ENCODE data around the gene GPR173.

Gene GPR173

DNA sequence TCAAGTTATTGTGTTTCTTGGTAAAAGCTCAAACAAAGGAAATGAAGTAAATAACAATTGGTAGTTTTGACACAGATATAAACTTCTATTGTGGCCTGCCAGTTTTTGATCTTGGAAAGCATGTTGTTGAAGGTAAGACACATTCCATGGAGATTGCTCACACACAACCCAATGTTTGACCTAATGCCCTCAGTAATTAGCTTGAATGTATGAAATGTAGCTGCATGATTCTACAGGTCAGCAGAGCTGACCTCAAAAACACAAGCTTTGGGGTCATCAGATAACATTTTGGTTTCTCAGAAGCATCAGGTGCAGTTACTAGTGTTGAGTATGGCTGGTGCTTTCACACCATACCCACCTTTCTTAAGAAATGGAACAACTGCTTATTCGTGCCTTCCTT is 16.5 kb downstream of the GPR173 start:
- Histone ChIP-seq H3K27ac (ENCODE audit: low read depth, low read length) (no peak overlapping the region), H3K27me3 (ENCODE audit: control insufficient read depth, insufficient read depth, low read length) (no peaks in the 10 kb centered on the region), H3K36me3 (ENCODE audit: control insufficient read depth, insufficient read depth, low read length) (0 out of 2 replicates have a peak, but pooled peaks cover 3% of the 10 kb centered on the region), H3K9ac (ENCODE audit: low read length) (no peak overlapping the region), H3K4me3 (ENCODE audit: low read depth, low read length) (no peak overlapping the region), H3K9me3 (ENCODE audit: control insufficient read depth, insufficient read depth, low read depth, low read length) (no peaks in the 10 kb centered on the region; the same call in 1 of the 2 replicates), H3K4me1 (ENCODE audit: control insufficient read depth, insufficient read depth, low read length) (no peaks in the 10 kb centered on the region)

DNA sequence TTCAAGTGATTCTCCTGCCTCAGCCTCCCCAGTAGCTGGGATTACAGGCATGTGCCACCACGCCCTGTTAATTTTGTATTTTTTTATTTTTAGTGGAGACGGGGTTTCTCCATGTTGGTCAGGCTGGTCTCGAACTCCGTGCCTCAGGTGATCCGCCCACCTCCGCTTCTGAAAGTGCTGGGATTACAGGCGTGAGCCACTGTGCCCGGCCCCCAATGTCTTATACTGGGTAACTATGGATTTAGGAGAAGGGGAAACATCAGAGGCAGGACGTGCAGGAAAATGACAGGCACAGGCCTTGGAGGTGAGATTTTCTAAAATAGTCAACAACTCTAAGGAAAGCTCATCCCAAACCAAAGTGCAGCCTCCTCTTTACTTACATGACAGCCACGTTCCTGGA is 22.5 kb downstream of the GPR173 start:
- Histone ChIP-seq H3K36me3 (ENCODE audit: control insufficient read depth, insufficient read depth, low read length) (no peaks in the 10 kb centered on the region), H3K9me3 (ENCODE audit: control insufficient read depth, insufficient read depth, low read depth, low read length) (no peaks in the 10 kb centered on the region; the same call in 1 of the 2 replicates), H3K27ac (ENCODE audit: low read depth, low read length) (no peak overlapping the region), H3K27me3 (ENCODE audit: control insufficient read depth, insufficient read depth, low read length) (no peaks in the 10 kb centered on the region), H3K4me1 (ENCODE audit: control insufficient read depth, insufficient read depth, low read length) (peaks cover 5% of the 10 kb centered on the region; the same call in 1 of the 2 replicates), H3K9ac (ENCODE audit: low read length) (no peak overlapping the region), H3K4me3 (ENCODE audit: low read depth, low read length) (no peak overlapping the region)

DNA sequence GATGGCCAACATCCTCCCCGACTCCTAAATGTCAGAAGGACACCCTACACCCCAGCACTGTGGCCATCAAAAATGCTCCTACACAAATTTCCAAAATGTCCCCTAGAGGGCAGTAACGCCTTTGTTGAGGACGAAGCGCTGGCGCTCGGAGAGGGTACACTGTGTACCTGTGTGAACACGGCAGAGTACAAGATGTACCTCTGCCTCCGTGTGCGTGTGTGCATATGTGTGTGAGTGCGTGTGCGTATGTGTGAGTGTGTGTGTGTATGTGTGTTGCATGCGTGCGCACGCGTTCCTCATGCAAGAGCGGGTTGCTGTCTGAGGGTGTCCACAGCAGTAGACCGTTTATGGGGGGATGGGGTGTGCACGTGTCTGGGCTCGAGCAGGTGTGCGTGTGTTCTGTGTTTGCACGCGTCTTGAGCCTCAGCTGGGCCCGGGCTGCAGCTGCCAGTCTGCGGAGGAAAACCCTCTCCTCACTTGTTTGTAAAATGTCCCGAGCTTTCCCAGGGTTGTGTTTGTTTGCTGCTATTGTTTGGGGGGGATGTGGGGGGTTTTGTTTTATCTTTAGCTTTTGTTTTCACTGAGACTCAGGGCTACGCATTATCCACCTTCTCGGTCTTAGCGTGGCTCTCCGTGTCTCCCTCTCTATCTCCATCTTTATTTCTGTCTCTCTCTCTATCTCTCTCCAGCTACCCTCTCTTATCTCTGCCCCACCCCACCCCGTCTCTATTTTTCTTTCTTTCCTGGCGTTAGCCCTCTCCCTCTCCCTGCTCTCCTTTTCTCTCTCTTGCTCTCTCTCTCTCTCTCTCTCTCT is 23.2 kb downstream of the GPR173 start:
- peaks cover 3% of the 10 kb centered on the region; the same call in 1 of the 2 replicates for H3K36me3 ChIP-seq (ENCODE audit: control insufficient read depth, insufficient read depth, low read length)
- no peak overlapping the region for H3K27ac ChIP-seq (ENCODE audit: low read depth, low read length)
- H3K9me3 ChIP-seq (ENCODE audit: control insufficient read depth, insufficient read depth, low read depth, low read length): peaks cover 3% of the 10 kb centered on the region; the same call in 1 of the 2 replicates
- H3K9ac ChIP-seq (ENCODE audit: low read length): no peak overlapping the region
- H3K4me1 ChIP-seq (ENCODE audit: control insufficient read depth, insufficient read depth, low read length): peaks cover 5% of the 10 kb centered on the region; the same call in 1 of the 2 replicates
- H3K4me3 ChIP-seq (ENCODE audit: low read depth, low read length): peak overlapping the region; percentile 61
- no peaks in the 10 kb centered on the region for H3K27me3 ChIP-seq (ENCODE audit: control insufficient read depth, insufficient read depth, low read length)

DNA sequence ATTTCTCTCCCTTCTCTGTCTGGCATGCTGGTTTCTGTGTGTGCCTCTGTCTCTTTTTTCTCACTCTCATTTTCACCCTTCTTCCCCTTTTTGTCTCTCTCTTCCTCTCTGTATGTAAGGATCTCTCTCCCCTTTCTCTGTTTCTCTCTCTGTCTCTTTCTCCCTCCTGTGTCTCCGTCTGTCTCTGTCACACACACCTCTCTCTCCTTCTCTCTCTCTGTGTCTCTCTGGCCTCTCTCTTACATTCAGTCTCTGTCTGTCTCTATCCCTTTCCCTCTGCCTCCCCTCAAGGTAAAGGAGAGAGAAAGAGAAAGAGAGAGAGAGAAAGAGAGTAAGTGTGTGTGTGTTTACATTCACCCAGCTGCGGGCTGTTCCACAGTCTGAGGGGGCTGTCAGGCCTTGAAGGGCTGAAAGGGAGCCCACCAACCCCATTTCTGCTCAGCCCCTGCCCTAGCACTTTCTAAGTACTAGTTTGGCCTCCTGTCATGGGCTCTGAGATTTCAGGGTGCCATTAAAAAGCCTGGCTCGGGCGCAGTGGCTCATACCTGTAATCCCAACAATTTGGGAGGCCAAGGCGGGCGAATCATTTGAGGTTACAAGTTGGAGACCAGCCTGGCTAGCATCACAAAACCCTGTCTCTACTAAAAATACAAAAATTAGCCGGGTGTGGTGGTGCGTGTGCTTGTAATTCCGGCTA is 24.0 kb downstream of the GPR173 start:
- H3K27ac ChIP-seq (ENCODE audit: low read depth, low read length): no peak overlapping the region
- peaks cover 7% of the 10 kb centered on the region; the same call in 1 of the 2 replicates for H3K9me3 ChIP-seq (ENCODE audit: control insufficient read depth, insufficient read depth, low read depth, low read length)
- no peak overlapping the region for H3K4me3 ChIP-seq (ENCODE audit: low read depth, low read length)
- H3K27me3 ChIP-seq (ENCODE audit: control insufficient read depth, insufficient read depth, low read length): no peaks in the 10 kb centered on the region
- H3K36me3 ChIP-seq (ENCODE audit: control insufficient read depth, insufficient read depth, low read length): peaks cover 3% of the 10 kb centered on the region; the same call in 1 of the 2 replicates
- H3K4me1 ChIP-seq (ENCODE audit: control insufficient read depth, insufficient read depth, low read length): peaks cover 5% of the 10 kb centered on the region; the same call in 1 of the 2 replicates
- no peak overlapping the region for H3K9ac ChIP-seq (ENCODE audit: low read length)

DNA sequence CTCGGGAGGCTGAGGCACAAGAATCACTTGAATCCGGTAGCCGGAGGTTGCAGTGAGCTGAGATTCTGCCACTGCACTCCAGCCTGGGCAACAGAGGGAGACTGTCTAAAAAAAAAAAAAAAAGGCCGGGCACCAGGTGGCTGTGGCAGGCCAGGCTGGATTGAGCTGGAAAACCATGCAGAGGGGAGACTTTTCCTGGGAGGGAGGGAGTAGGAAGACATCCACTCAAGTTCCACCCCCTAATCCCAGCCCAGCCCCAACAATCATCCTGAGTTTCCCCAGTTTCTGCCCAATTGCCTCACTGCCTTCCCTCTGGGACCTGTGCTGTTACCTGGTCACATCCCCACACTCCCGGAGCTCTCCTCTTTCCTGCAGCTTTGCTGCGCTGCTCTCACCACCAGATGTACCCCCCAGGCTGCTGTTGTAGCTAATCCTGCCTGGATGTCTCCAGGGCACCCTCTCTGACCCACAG is 24.6 kb downstream of the GPR173 start:
- Histone ChIP-seq H3K27ac (ENCODE audit: low read depth, low read length) (no peak overlapping the region), H3K9me3 (ENCODE audit: control insufficient read depth, insufficient read depth, low read depth, low read length) (peaks cover 9% of the 10 kb centered on the region; the same call in 1 of the 2 replicates), H3K9ac (ENCODE audit: low read length) (no peak overlapping the region), H3K36me3 (ENCODE audit: control insufficient read depth, insufficient read depth, low read length) (peaks cover 3% of the 10 kb centered on the region; the same call in 1 of the 2 replicates), H3K27me3 (ENCODE audit: control insufficient read depth, insufficient read depth, low read length) (no peaks in the 10 kb centered on the region), H3K4me1 (ENCODE audit: control insufficient read depth, insufficient read depth, low read length) (peaks cover 5% of the 10 kb centered on the region; the same call in 1 of the 2 replicates), H3K4me3 (ENCODE audit: low read depth, low read length) (no peak overlapping the region)

DNA sequence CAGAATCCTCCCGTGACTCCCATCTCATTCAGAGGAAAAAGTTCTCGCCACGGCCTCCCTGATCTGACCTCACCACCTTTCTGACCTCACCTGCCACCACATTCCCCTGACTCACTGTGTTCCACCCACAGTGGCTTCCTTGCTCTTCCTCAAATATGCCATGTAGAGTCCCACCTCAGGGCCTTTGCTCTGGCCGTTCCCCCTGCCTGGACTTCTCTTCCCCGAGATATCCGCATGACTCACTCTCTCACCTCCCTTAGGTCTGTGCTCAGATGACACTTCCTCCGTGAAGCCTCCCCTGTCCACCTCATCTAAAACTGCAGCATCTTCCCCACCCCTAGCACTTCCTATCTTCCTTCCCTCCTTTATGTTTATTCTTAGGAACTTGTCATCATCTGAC is 26.4 kb downstream of the GPR173 start:
- Histone ChIP-seq H3K4me1 (ENCODE audit: control insufficient read depth, insufficient read depth, low read length) (peaks cover 5% of the 10 kb centered on the region; the same call in 1 of the 2 replicates), H3K27me3 (ENCODE audit: control insufficient read depth, insufficient read depth, low read length) (no peaks in the 10 kb centered on the region), H3K4me3 (ENCODE audit: low read depth, low read length) (no peak overlapping the region), H3K9ac (ENCODE audit: low read length) (no peak overlapping the region), H3K36me3 (ENCODE audit: control insufficient read depth, insufficient read depth, low read length) (peaks cover 3% of the 10 kb centered on the region; the same call in 1 of the 2 replicates), H3K27ac (ENCODE audit: low read depth, low read length) (no peak overlapping the region), H3K9me3 (ENCODE audit: control insufficient read depth, insufficient read depth, low read depth, low read length) (peaks cover 9% of the 10 kb centered on the region; the same call in 1 of the 2 replicates)

DNA sequence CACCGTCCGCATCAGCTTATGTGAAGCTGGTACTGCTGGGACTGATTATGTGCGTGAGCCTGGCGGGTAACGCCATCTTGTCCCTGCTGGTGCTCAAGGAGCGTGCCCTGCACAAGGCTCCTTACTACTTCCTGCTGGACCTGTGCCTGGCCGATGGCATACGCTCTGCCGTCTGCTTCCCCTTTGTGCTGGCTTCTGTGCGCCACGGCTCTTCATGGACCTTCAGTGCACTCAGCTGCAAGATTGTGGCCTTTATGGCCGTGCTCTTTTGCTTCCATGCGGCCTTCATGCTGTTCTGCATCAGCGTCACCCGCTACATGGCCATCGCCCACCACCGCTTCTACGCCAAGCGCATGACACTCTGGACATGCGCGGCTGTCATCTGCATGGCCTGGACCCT is 28.1 kb downstream of the GPR173 start:
- Histone ChIP-seq H3K36me3 (ENCODE audit: control insufficient read depth, insufficient read depth, low read length) (peaks cover 3% of the 10 kb centered on the region; the same call in 1 of the 2 replicates), H3K9me3 (ENCODE audit: control insufficient read depth, insufficient read depth, low read depth, low read length) (peaks cover 9% of the 10 kb centered on the region; the same call in 1 of the 2 replicates), H3K27ac (ENCODE audit: low read depth, low read length) (no peak overlapping the region), H3K4me3 (ENCODE audit: low read depth, low read length) (no peak overlapping the region), H3K4me1 (ENCODE audit: control insufficient read depth, insufficient read depth, low read length) (peaks cover 9% of the 10 kb centered on the region; the same call in 1 of the 2 replicates), H3K9ac (ENCODE audit: low read length) (no peak overlapping the region), H3K27me3 (ENCODE audit: control insufficient read depth, insufficient read depth, low read length) (no peaks in the 10 kb centered on the region)

DNA sequence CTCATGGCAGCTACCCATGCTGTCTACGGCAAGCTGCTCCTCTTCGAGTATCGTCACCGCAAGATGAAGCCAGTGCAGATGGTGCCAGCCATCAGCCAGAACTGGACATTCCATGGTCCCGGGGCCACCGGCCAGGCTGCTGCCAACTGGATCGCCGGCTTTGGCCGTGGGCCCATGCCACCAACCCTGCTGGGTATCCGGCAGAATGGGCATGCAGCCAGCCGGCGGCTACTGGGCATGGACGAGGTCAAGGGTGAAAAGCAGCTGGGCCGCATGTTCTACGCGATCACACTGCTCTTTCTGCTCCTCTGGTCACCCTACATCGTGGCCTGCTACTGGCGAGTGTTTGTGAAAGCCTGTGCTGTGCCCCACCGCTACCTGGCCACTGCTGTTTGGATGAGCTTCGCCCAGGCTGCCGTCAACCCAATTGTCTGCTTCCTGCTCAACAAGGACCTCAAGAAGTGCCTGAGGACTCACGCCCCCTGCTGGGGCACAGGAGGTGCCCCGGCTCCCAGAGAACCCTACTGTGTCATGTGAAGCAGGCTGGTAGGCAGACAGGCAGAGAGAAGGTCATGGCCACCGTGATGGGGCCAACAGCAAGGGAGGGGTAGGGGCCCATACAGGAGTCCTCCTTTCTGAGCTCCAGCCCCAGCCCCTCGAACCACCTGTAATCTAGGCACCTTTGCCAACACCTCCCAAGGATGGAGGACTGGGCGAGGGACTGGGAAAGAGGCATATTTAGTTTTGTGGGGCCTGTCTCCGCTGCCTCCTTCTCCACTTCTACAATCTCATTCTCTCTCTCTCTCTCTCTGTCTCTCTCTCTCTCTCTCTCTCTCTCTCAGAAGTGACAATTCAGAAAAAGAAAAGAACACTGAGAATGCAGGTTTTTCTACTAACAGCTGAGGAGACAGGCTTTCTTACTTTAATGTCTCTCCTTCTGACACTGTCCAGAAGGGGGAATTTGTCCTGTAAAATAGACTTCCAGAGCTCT is 28.9 kb downstream of the GPR173 start:
- Histone ChIP-seq H3K27ac (ENCODE audit: low read depth, low read length) (no peak overlapping the region), H3K9ac (ENCODE audit: low read length) (no peak overlapping the region), H3K4me1 (ENCODE audit: control insufficient read depth, insufficient read depth, low read length) (peaks cover 7% of the 10 kb centered on the region; the same call in 1 of the 2 replicates), H3K4me3 (ENCODE audit: low read depth, low read length) (no peak overlapping the region), H3K9me3 (ENCODE audit: control insufficient read depth, insufficient read depth, low read depth, low read length) (peaks cover 9% of the 10 kb centered on the region; the same call in 1 of the 2 replicates), H3K27me3 (ENCODE audit: control insufficient read depth, insufficient read depth, low read length) (no peaks in the 10 kb centered on the region), H3K36me3 (ENCODE audit: control insufficient read depth, insufficient read depth, low read length) (peaks cover 3% of the 10 kb centered on the region; the same call in 1 of the 2 replicates)

DNA sequence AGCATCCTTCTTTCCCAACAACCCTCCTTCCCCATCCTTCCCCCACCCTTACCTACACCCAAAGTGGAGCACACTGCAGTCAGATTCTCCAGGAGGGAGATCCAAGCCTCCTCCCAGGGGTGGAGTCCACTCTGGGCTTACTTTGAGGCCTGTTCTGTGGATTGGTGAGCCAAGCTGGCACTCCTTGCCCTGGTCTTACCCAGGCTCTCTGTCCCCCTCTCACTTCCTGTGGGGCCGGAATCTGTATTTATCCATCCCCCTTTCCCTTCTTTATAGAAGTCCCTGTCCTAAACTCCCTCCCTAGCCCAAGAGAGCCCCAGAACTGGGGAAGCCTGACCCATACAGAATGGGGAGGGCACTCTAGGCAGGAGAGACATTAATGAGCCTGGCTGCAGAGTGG is 30.4 kb downstream of the GPR173 start:
- Histone ChIP-seq H3K27me3 (ENCODE audit: control insufficient read depth, insufficient read depth, low read length) (no peaks in the 10 kb centered on the region), H3K9ac (ENCODE audit: low read length) (no peak overlapping the region)

More for the DNA sequence above, 30.4 kb downstream of the GPR173 start:
- H3K4me3 ChIP-seq (ENCODE audit: low read depth, low read length): no peak overlapping the region
- H3K27ac ChIP-seq (ENCODE audit: low read depth, low read length): no peak overlapping the region
- peaks cover 9% of the 10 kb centered on the region; the same call in 1 of the 2 replicates for H3K9me3 ChIP-seq (ENCODE audit: control insufficient read depth, insufficient read depth, low read depth, low read length)
- H3K36me3 ChIP-seq (ENCODE audit: control insufficient read depth, insufficient read depth, low read length): peaks cover 4% of the 10 kb centered on the region
- H3K4me1 ChIP-seq (ENCODE audit: control insufficient read depth, insufficient read depth, low read length): peaks cover 10% of the 10 kb centered on the region; the same call in 1 of the 2 replicates
